T-helper 2 cell treated with Interferon-gamma antibody and Interleukin-4, amounts not matched to agents 5 μg/mL and 100 μg/mL, for 36 hours (primary cell): Measurements from ENCODE around the gene C16orf96.
A peak's percentile ranks its signal among the peaks of the same experiment; 100 is the strongest.

ENCODE experiments used
- DNase-seq: peaks from one replicate; pipeline ENCODE4 v3.0.0; 2021; ENCODE audit warnings: low spot score
- H3K27ac Mint-ChIP-seq: one replicate; pipeline ENCODE4 v1.8.0; 2021; ENCODE audit warnings: mild to moderate bottlenecking, mixed read lengths
- H3K27me3 Mint-ChIP-seq: one replicate; pipeline ENCODE4 v1.8.0; 2021; ENCODE audit warnings: low read depth, mixed read lengths
- H3K36me3 Mint-ChIP-seq: one replicate; pipeline ENCODE4 v1.8.0; 2021; ENCODE audit warnings: low read depth, mixed read lengths
- H3K4me1 Mint-ChIP-seq: one replicate; pipeline ENCODE4 v1.8.0; 2021; ENCODE audit warnings: low read depth, mixed read lengths
- H3K4me3 Mint-ChIP-seq: one replicate; pipeline ENCODE4 v1.8.0; 2022; ENCODE audit warnings: mild to moderate bottlenecking, moderate library complexity, mixed read lengths
- H3K9me3 Mint-ChIP-seq: one replicate; pipeline ENCODE4 v1.8.0; 2021; ENCODE audit warnings: mixed read lengths

Gene C16orf96

DNA sequence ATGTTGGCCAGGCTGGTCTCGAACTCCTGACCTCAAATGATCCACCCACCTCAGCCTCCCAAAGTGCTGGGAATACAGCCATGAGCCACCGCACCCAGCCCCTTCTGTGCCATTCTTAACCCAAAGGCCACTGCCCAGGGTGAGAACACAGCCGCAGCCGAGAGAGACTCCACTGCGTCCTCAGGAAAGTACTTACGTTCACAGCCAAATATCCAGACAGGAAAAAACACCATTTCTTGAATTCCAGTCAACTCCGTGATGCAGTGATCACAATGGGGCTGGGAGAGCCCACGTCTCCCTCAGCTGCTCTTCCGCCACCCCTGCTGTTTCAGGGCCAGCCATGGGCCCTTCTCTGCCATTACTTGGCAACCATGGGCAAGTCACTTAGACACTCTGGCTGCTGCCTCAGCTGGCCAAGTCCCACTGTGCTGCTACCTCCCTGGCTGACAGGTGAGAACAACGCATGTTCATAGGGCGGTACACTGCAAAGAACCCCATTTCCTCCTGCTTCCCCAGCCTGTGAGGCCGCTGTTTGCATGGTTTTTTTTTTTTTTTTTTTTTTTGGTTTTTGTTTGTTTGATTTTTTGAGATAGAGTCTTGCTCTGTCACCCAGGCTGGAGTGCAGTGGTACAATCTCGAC is 21.9 kb upstream of the C16orf96 start:
- no peak for DNase-seq
- H3K27ac Mint-ChIP-seq: peak overlapping the region; percentile 67
- H3K4me3 Mint-ChIP-seq: no peak overlapping the region
- H3K27me3 Mint-ChIP-seq: peaks cover 2% of the 10 kb centered on the region
- peaks cover 24% of the 10 kb centered on the region for H3K36me3 Mint-ChIP-seq
- H3K9me3 Mint-ChIP-seq: peaks cover 6% of the 10 kb centered on the region
- peaks cover 41% of the 10 kb centered on the region for H3K4me1 Mint-ChIP-seq

DNA sequence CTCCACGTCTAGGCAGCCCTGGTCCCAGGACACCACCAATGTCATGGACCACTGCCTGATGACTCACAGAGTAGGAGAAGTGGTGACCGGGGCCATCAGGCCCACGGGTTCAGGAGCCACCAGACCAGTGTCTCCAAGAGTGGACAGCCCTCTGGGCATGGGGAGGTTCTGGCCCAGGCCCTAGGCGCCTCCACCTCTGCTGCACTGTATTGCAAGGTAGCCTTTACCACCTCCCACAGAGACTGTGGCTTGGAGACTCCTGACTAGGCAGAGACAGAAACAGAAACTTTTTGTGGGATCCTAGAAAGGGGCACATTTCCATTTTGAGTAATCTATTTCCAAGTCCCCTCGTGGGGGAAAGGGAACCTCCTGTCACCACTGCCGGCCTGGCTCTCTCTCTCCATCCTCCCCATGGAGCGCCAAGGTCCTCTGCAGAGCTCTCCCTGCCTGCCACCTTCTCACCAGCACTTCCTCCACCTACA is 20.5 kb upstream of the C16orf96 start:
- DNase-seq: peak; percentile 61

GRCh38 chr16:4536391-4537106 is 19.6 kb upstream of the C16orf96 start:
- Mint-ChIP-seq H3K27ac (peak overlapping the region; percentile 80), H3K36me3 (peaks cover 28% of the 10 kb centered on the region), H3K4me3 (peak overlapping the region; percentile 83), H3K27me3 (peaks cover 2% of the 10 kb centered on the region), H3K4me1 (peaks cover 28% of the 10 kb centered on the region), H3K9me3 (peaks cover 16% of the 10 kb centered on the region)
- no peak for DNase-seq

More for the DNA sequence above, 20.5 kb upstream of the C16orf96 start:
- H3K27ac Mint-ChIP-seq: peak overlapping the region; percentile 22
- H3K27me3 Mint-ChIP-seq: peaks cover 2% of the 10 kb centered on the region
- peaks cover 28% of the 10 kb centered on the region for H3K36me3 Mint-ChIP-seq
- peak overlapping the region; percentile 5 for H3K4me3 Mint-ChIP-seq
- peaks cover 16% of the 10 kb centered on the region for H3K9me3 Mint-ChIP-seq
- peaks cover 28% of the 10 kb centered on the region for H3K4me1 Mint-ChIP-seq

GRCh38 chr16:4537376-4538343 is 18.5 kb upstream of the C16orf96 start:
- DNase-seq: no peak
- Mint-ChIP-seq H3K36me3 (peaks cover 22% of the 10 kb centered on the region), H3K27me3 (peaks cover 2% of the 10 kb centered on the region), H3K4me3 (peak overlapping the region; percentile 83), H3K9me3 (peaks cover 16% of the 10 kb centered on the region), H3K27ac (peak overlapping the region; percentile 80), H3K4me1 (peaks cover 28% of the 10 kb centered on the region)

GRCh38 chr16:4538350-4539235 is 17.5 kb upstream of the C16orf96 start, which contains the start of gene CDIP1:
Gene CDIP1 (minus strand): TSS chr16:4538773. CDS start chr16:4514130, 24,643 bp downstream.
- Mint-ChIP-seq H3K9me3 (peaks cover 16% of the 10 kb centered on the region), H3K27me3 (peaks cover 4% of the 10 kb centered on the region), H3K4me3 (peak within 1 kb of the TSS; percentile 83), H3K27ac (peak within 1 kb of the TSS; percentile 80), H3K36me3 (peaks cover 17% of the 10 kb centered on the region), H3K4me1 (peaks cover 28% of the 10 kb centered on the region)
- DNase-seq: peak; percentile 91

GRCh38 chr16:4539716-4540284 is 16.3 kb upstream of the C16orf96 start:
- Mint-ChIP-seq H3K4me3 (no peak overlapping the region), H3K27ac (no peak overlapping the region)

DNA sequence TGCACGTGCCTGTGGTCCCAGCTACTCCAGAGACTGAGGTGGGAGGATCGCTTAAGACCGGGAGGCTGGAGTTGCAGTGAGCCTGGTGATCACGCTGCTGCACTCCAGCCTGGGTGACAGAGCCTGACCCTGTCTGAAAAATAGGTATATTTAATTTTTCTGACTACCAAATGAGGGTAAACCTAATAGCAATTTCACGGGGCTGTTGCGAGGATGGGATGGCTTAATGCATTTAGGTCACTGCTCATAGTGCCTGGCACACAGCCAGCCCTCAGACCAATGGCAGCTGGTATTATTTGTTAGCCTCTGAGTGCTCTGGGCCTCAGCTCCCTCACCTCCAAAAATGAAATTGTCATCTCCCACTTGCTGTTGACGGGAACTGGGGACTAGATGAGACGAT is 11.7 kb upstream of the C16orf96 start:
- peaks cover 5% of the 10 kb centered on the region for H3K36me3 Mint-ChIP-seq
- H3K9me3 Mint-ChIP-seq: peaks cover 8% of the 10 kb centered on the region
- H3K27ac Mint-ChIP-seq: no peak overlapping the region
- peaks cover 2% of the 10 kb centered on the region for H3K27me3 Mint-ChIP-seq
- DNase-seq: no peak
- peaks cover 7% of the 10 kb centered on the region for H3K4me1 Mint-ChIP-seq
- no peak overlapping the region for H3K4me3 Mint-ChIP-seq

More at GRCh38 chr16:4539716-4540284, 16.3 kb upstream of the C16orf96 start:
- H3K36me3 Mint-ChIP-seq: peaks cover 15% of the 10 kb centered on the region
- DNase-seq: no peak
- peaks cover 26% of the 10 kb centered on the region for H3K4me1 Mint-ChIP-seq
- H3K27me3 Mint-ChIP-seq: peaks cover 4% of the 10 kb centered on the region
- H3K9me3 Mint-ChIP-seq: peaks cover 16% of the 10 kb centered on the region

DNA sequence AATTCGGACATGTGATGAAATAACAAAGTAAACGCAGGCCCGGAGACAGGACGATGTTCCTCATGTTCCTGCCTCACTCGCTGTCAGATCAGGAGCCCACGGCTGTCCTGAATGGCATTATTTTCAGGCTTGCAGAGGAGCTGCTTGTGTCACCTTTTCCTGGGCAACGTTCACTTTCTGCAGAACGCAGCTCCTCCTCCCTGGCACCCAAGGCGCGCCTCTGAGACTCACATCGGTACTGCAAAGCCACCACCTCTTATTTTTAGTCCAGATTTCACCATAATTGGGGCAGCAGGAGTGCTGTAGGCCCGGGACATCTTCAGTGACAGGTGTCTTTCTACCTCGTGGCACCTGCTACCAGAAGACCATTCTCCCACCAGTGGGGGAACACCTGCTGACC is 8.0 kb upstream of the C16orf96 start:
- H3K27me3 Mint-ChIP-seq: peaks cover 8% of the 10 kb centered on the region
- H3K27ac Mint-ChIP-seq: no peak overlapping the region
- H3K36me3 Mint-ChIP-seq: no peaks in the 10 kb centered on the region
- peaks cover 10% of the 10 kb centered on the region for H3K4me1 Mint-ChIP-seq
- no peak overlapping the region for H3K4me3 Mint-ChIP-seq
- DNase-seq: no peak
- no peaks in the 10 kb centered on the region for H3K9me3 Mint-ChIP-seq

DNA sequence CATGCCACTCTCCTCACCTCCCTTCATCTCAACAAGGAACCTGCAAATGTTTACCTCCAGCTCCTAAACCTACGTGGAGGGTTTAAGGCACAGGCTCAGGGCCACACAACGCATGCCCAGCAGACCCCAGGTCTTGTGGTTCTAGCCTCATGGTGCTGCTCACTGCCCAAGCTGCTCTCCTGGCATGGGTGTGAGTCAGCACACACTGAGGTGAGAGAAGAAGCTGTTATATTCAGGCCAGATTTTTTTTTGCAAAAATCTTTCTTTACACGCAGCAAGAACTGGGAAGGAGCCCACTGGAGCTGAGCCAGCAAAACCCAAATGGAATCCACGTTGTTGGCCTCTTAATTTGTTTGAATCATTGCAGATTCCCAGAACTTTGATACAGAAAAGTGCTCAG is 5.5 kb upstream of the C16orf96 start:
- no peaks in the 10 kb centered on the region for H3K9me3 Mint-ChIP-seq
- peak overlapping the region; percentile 50 for H3K27ac Mint-ChIP-seq
- peaks cover 10% of the 10 kb centered on the region for H3K4me1 Mint-ChIP-seq
- H3K27me3 Mint-ChIP-seq: peaks cover 8% of the 10 kb centered on the region
- DNase-seq: no peak
- H3K36me3 Mint-ChIP-seq: no peaks in the 10 kb centered on the region
- no peak overlapping the region for H3K4me3 Mint-ChIP-seq

- no peak overlapping the region for H3K4me3 Mint-ChIP-seq
- peaks cover 11% of the 10 kb centered on the region for H3K27me3 Mint-ChIP-seq
- no peak for DNase-seq
- H3K36me3 Mint-ChIP-seq: no peaks in the 10 kb centered on the region
- H3K4me1 Mint-ChIP-seq: peaks cover 9% of the 10 kb centered on the region
- no peak overlapping the region for H3K27ac Mint-ChIP-seq
- no peaks in the 10 kb centered on the region for H3K9me3 Mint-ChIP-seq
Observed at GRCh38 chr16:4552541-4552940, 3.6 kb upstream of the C16orf96 start.

DNA sequence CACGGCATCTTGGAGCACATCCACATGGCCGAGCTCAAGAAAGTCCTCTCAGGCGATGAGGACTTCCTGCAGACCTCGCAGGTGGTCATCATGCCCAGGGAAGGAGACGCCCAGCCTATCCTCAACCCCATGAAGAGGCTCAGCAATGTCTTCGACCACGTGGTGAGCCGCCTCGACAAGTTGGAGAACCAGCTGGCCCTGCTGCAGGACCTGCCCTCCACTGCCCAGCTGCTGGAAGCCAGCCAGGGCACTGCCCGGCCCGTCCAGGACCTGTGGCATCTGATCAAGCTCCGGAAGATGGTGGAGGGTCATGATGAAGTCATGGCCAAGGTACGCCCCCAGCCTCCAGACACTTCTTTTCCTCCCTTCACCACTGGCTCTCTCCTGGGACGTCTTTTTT is 440 bp downstream of the C16orf96 start:
- no peaks in the 10 kb centered on the region for H3K9me3 Mint-ChIP-seq
- no peaks in the 10 kb centered on the region for H3K4me1 Mint-ChIP-seq
- H3K4me3 Mint-ChIP-seq: no peak overlapping the region
- H3K27ac Mint-ChIP-seq: no peak overlapping the region
- H3K36me3 Mint-ChIP-seq: no peaks in the 10 kb centered on the region
- no peak for DNase-seq
- peaks cover 8% of the 10 kb centered on the region for H3K27me3 Mint-ChIP-seq

DNA sequence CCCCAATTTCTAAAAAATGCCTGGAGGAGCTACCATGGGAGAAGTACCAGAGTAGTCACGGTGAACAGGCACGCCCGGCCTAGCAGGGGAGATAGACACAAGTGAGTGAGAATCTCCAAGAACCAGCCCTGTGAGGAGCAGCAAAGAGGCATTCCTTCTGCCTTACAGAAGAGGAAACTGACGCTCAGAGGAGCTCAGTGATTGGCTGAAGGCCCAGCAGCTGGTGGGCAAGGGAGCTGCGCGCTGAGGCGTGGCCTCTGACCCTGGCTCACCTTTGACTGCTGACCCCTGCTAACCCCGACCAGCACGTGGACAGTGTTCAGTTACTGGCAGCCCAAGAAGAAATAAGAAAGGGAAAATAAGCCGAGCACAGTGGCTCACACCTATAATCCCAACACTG is 1.8 kb downstream of the C16orf96 start:
- Mint-ChIP-seq H3K4me1 (no peaks in the 10 kb centered on the region), H3K9me3 (no peaks in the 10 kb centered on the region), H3K27me3 (peaks cover 5% of the 10 kb centered on the region), H3K27ac (no peak overlapping the region), H3K36me3 (no peaks in the 10 kb centered on the region), H3K4me3 (no peak overlapping the region)
- DNase-seq: no peak
